Measurements from ENCODE around the gene ITGA4. TPM values are rescaled to one million over a fixed set of nuclear protein-coding genes. Genes with fewer than 3 reads are reported as not detected.

ITGA4 gene
- total RNA-seq, 1 experiment from 2014 or later = 2.7 TPM

DNA sequence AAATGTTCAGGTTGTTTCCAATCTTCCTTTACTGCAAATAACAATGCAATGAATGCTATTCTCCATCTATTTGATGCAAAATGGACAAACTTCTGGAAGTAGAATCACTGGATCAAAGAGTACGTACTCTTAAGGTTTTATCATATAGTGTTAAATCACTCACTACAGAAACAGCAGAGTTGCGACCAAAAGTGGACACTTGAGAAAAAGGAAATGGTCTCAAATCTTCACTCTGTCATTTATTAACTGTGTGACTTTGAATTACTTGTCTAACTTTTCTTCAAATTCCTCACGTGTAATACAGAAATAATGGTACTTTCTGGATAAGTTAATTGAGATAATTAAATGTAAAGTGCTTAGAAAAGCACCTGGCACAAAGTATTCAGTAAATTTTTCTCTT is 121.6 kb downstream of the ITGA4 start:
- ATAC-seq (no peak), DNase-seq (ENCODE audit: low spot score) (no peak)
- TF ChIP-seq TCF7 (CRISPR knock-in tag; IDR thresholded peaks at IDR 0.05; ENCODE audit: low read depth) = no peak
- TF ChIP-seq, protein P1, sequence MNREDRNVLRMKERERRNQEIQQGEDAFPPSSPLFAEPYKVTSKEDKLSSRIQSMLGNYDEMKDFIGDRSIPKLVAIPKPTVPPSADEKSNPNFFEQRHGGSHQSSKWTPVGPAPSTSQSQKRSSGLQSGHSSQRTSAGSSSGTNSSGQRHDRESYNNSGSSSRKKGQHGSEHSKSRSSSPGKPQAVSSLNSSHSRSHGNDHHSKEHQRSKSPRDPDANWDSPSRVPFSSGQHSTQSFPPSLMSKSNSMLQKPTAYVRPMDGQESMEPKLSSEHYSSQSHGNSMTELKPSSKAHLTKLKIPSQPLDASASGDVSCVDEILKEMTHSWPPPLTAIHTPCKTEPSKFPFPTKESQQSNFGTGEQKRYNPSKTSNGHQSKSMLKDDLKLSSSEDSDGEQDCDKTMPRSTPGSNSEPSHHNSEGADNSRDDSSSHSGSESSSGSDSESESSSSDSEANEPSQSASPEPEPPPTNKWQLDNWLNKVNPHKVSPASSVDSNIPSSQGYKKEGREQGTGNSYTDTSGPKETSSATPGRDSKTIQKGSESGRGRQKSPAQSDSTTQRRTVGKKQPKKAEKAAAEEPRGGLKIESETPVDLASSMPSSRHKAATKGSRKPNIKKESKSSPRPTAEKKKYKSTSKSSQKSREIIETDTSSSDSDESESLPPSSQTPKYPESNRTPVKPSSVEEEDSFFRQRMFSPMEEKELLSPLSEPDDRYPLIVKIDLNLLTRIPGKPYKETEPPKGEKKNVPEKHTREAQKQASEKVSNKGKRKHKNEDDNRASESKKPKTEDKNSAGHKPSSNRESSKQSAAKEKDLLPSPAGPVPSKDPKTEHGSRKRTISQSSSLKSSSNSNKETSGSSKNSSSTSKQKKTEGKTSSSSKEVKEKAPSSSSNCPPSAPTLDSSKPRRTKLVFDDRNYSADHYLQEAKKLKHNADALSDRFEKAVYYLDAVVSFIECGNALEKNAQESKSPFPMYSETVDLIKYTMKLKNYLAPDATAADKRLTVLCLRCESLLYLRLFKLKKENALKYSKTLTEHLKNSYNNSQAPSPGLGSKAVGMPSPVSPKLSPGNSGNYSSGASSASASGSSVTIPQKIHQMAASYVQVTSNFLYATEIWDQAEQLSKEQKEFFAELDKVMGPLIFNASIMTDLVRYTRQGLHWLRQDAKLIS (CRISPR knock-in tag; IDR thresholded peaks at IDR 0.05; ENCODE audit: borderline replicate concordance) = no peak
- POLR2A ChIA-PET = no interaction called here
- Mint-ChIP-seq H3K9me3 (no peaks in the 10 kb centered on the region), H3K36me3 (no peaks in the 10 kb centered on the region), H3K4me1 (peaks cover 4% of the 10 kb centered on the region), H3K27me3 (ENCODE audit: low read depth) (no peaks in the 10 kb centered on the region), H3K4me3 (no peak overlapping the region), H3K27ac (no peak overlapping the region)
- CTCF ChIA-PET = no interaction called here

DNA sequence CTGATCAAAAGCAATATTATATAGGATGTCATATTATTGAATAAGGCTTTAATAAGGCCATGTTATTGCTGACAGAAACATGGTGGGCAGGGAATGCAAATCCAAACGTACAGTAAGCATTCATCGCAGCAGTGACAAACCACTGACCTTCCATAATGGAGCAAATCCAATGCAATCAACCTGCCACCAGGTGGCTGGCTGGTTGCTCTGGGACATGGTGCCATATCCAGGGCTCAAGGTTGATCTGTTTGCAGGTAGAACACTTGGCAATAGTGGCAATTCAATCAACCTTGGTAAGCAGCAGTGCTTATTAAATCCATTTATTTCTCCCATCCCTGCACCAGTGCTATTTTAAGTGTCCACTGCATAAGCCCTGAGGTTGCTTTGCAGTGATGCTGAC is 124.3 kb downstream of the ITGA4 start:
- Mint-ChIP-seq H3K9me3 (no peaks in the 10 kb centered on the region), H3K36me3 (no peaks in the 10 kb centered on the region), H3K4me3 (no peak overlapping the region), H3K4me1 (peaks cover 10% of the 10 kb centered on the region), H3K27me3 (ENCODE audit: low read depth) (no peaks in the 10 kb centered on the region), H3K27ac (no peak overlapping the region)
- ChIA-PET POLR2A (no interaction called here), CTCF (no interaction called here)
- TF ChIP-seq, protein P1 (CRISPR knock-in tag; IDR thresholded peaks at IDR 0.05; ENCODE audit: borderline replicate concordance) = no peak
- TF ChIP-seq JAZF1 (CRISPR knock-in tag; IDR thresholded peaks at IDR 0.05) (no peak), NFE2L1 (CRISPR knock-in tag; IDR thresholded peaks at IDR 0.05) (no peak), HMGA2 (CRISPR knock-in tag; IDR thresholded peaks at IDR 0.05) (no peak), TEAD4 (CRISPR knock-in tag; IDR thresholded peaks at IDR 0.05) (no peak), ZNF423 (CRISPR knock-in tag; IDR thresholded peaks at IDR 0.05) (no peak), FOXJ3 (CRISPR knock-in tag; IDR thresholded peaks at IDR 0.05; ENCODE audit: borderline replicate concordance) (no peak), MXD4 (CRISPR knock-in tag; IDR thresholded peaks at IDR 0.05; ENCODE audit: borderline replicate concordance) (no peak), CREB1 (CRISPR knock-in tag; IDR thresholded peaks at IDR 0.05) (no peak), ELF4 (CRISPR knock-in tag; IDR thresholded peaks at IDR 0.05; ENCODE audit: low read depth) (no peak), GRHL2 (CRISPR knock-in tag; IDR thresholded peaks at IDR 0.05; ENCODE audit: insufficient replicate concordance, severe bottlenecking) (no peak), TP53 (CRISPR knock-in tag; IDR thresholded peaks at IDR 0.05) (no peak)
- TF ChIP-seq, protein P2, sequence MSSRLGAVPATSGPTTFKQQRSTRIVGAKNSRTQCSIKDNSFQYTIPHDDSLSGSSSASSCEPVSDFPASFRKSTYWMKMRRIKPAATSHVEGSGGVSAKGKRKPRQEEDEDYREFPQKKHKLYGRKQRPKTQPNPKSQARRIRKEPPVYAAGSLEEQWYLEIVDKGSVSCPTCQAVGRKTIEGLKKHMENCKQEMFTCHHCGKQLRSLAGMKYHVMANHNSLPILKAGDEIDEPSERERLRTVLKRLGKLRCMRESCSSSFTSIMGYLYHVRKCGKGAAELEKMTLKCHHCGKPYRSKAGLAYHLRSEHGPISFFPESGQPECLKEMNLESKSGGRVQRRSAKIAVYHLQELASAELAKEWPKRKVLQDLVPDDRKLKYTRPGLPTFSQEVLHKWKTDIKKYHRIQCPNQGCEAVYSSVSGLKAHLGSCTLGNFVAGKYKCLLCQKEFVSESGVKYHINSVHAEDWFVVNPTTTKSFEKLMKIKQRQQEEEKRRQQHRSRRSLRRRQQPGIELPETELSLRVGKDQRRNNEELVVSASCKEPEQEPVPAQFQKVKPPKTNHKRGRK (CRISPR knock-in tag; IDR thresholded peaks at IDR 0.05; ENCODE audit: borderline replicate concordance) = no peak
- TF ChIP-seq, protein P3, sequence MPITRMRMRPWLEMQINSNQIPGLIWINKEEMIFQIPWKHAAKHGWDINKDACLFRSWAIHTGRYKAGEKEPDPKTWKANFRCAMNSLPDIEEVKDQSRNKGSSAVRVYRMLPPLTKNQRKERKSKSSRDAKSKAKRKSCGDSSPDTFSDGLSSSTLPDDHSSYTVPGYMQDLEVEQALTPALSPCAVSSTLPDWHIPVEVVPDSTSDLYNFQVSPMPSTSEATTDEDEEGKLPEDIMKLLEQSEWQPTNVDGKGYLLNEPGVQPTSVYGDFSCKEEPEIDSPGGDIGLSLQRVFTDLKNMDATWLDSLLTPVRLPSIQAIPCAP (CRISPR knock-in tag; IDR thresholded peaks at IDR 0.05) = no peak
- TF ChIP-seq, protein P4, sequence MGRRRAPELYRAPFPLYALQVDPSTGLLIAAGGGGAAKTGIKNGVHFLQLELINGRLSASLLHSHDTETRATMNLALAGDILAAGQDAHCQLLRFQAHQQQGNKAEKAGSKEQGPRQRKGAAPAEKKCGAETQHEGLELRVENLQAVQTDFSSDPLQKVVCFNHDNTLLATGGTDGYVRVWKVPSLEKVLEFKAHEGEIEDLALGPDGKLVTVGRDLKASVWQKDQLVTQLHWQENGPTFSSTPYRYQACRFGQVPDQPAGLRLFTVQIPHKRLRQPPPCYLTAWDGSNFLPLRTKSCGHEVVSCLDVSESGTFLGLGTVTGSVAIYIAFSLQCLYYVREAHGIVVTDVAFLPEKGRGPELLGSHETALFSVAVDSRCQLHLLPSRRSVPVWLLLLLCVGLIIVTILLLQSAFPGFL (CRISPR knock-in tag; IDR thresholded peaks at IDR 0.05; ENCODE audit: borderline replicate concordance) = no peak
- TF ChIP-seq, protein P5, sequence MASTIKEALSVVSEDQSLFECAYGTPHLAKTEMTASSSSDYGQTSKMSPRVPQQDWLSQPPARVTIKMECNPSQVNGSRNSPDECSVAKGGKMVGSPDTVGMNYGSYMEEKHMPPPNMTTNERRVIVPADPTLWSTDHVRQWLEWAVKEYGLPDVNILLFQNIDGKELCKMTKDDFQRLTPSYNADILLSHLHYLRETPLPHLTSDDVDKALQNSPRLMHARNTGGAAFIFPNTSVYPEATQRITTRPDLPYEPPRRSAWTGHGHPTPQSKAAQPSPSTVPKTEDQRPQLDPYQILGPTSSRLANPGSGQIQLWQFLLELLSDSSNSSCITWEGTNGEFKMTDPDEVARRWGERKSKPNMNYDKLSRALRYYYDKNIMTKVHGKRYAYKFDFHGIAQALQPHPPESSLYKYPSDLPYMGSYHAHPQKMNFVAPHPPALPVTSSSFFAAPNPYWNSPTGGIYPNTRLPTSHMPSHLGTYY (CRISPR knock-in tag; IDR thresholded peaks at IDR 0.05) = no peak
- TF ChIP-seq, protein P6, sequence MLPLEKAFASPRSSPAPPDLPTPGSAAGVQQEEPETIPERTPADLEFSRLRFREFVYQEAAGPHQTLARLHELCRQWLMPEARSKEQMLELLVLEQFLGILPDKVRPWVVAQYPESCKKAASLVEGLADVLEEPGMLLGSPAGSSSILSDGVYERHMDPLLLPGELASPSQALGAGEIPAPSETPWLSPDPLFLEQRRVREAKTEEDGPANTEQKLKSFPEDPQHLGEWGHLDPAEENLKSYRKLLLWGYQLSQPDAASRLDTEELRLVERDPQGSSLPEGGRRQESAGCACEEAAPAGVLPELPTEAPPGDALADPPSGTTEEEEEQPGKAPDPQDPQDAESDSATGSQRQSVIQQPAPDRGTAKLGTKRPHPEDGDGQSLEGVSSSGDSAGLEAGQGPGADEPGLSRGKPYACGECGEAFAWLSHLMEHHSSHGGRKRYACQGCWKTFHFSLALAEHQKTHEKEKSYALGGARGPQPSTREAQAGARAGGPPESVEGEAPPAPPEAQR (CRISPR knock-in tag; IDR thresholded peaks at IDR 0.05) = no peak
- DNase-seq (ENCODE audit: low spot score) (peak; percentile 27), ATAC-seq (peak; percentile 83)
